Measurements from ENCODE around the gene ALPK1. TPM values are rescaled to one million over a fixed set of nuclear protein-coding genes. Genes with fewer than 3 reads are reported as not detected.

The ALPK1 gene
- total RNA-seq, 2 experiments from 2014 or later, result 14.0 to 14.7 TPM

- no peaks in the 10 kb centered on the region for H3K27me3 Mint-ChIP-seq
- H3K36me3 Mint-ChIP-seq, result peaks cover 3% of the 10 kb centered on the region
- DNase-seq, result no peak
- H3K27ac Mint-ChIP-seq, result no peak overlapping the region
- peaks cover 7% of the 10 kb centered on the region for H3K9me3 Mint-ChIP-seq
- H3K4me3 Mint-ChIP-seq, result no peak overlapping the region
- no peaks in the 10 kb centered on the region for H3K4me1 Mint-ChIP-seq
These were observed 73.3 kb downstream of the ALPK1 start for GRCh38 chr4:112370466-112370865.

- DNase-seq, result no peak
- H3K4me3 Mint-ChIP-seq, result no peak overlapping the region
- H3K36me3 Mint-ChIP-seq, result peaks cover 4% of the 10 kb centered on the region
- no peaks in the 10 kb centered on the region for H3K4me1 Mint-ChIP-seq
- peaks cover 6% of the 10 kb centered on the region for H3K9me3 Mint-ChIP-seq
- H3K27me3 Mint-ChIP-seq, result no peaks in the 10 kb centered on the region
- no peak overlapping the region for H3K27ac Mint-ChIP-seq
These were observed 74.2 kb downstream of the ALPK1 start for GRCh38 chr4:112371361-112371760.

- no peak overlapping the region for H3K27ac Mint-ChIP-seq
- peaks cover 13% of the 10 kb centered on the region for H3K36me3 Mint-ChIP-seq
- H3K4me1 Mint-ChIP-seq, result no peaks in the 10 kb centered on the region
- DNase-seq, result no peak
- H3K4me3 Mint-ChIP-seq, result no peak overlapping the region
- no peaks in the 10 kb centered on the region for H3K9me3 Mint-ChIP-seq
- H3K27me3 Mint-ChIP-seq, result no peaks in the 10 kb centered on the region
These were observed 77.7 kb downstream of the ALPK1 start for GRCh38 chr4:112374850-112375249.

GRCh38 chr4:112377171-112377570, 80.0 kb downstream of the ALPK1 start:
- Mint-ChIP-seq H3K27ac (no peak overlapping the region), H3K4me1 (no peaks in the 10 kb centered on the region), H3K4me3 (no peak overlapping the region), H3K9me3 (no peaks in the 10 kb centered on the region), H3K27me3 (no peaks in the 10 kb centered on the region), H3K36me3 (peaks cover 13% of the 10 kb centered on the region)
- DNase-seq, result no peak

- H3K9me3 Mint-ChIP-seq, result no peaks in the 10 kb centered on the region
- H3K27me3 Mint-ChIP-seq, result no peaks in the 10 kb centered on the region
- peaks cover 16% of the 10 kb centered on the region for H3K36me3 Mint-ChIP-seq
- no peak overlapping the region for H3K27ac Mint-ChIP-seq
- no peak for DNase-seq
- no peak overlapping the region for H3K4me3 Mint-ChIP-seq
- no peaks in the 10 kb centered on the region for H3K4me1 Mint-ChIP-seq
These were observed 80.5 kb downstream of the ALPK1 start for GRCh38 chr4:112377594-112378242.

- H3K36me3 Mint-ChIP-seq, result peaks cover 16% of the 10 kb centered on the region
- H3K27me3 Mint-ChIP-seq, result no peaks in the 10 kb centered on the region
- H3K4me1 Mint-ChIP-seq, result no peaks in the 10 kb centered on the region
- H3K27ac Mint-ChIP-seq, result no peak overlapping the region
- H3K4me3 Mint-ChIP-seq, result no peak overlapping the region
- DNase-seq, result no peak
- no peaks in the 10 kb centered on the region for H3K9me3 Mint-ChIP-seq
These were observed 81.1 kb downstream of the ALPK1 start for GRCh38 chr4:112378243-112378620.

GRCh38 chr4:112378858-112379257, 81.7 kb downstream of the ALPK1 start:
- H3K36me3 Mint-ChIP-seq, result peaks cover 16% of the 10 kb centered on the region
- H3K4me1 Mint-ChIP-seq, result no peaks in the 10 kb centered on the region
- no peaks in the 10 kb centered on the region for H3K27me3 Mint-ChIP-seq
- no peak overlapping the region for H3K4me3 Mint-ChIP-seq
- H3K9me3 Mint-ChIP-seq, result no peaks in the 10 kb centered on the region
- no peak overlapping the region for H3K27ac Mint-ChIP-seq
- no peak for DNase-seq

GRCh38 chr4:112379306-112379705, 82.1 kb downstream of the ALPK1 start:
- Mint-ChIP-seq H3K27ac (no peak overlapping the region), H3K4me3 (no peak overlapping the region), H3K4me1 (no peaks in the 10 kb centered on the region), H3K27me3 (no peaks in the 10 kb centered on the region), H3K36me3 (peaks cover 16% of the 10 kb centered on the region), H3K9me3 (no peaks in the 10 kb centered on the region)
- DNase-seq, result no peak

- no peak overlapping the region for H3K27ac Mint-ChIP-seq
- no peaks in the 10 kb centered on the region for H3K4me1 Mint-ChIP-seq
- no peaks in the 10 kb centered on the region for H3K9me3 Mint-ChIP-seq
- H3K4me3 Mint-ChIP-seq, result no peak overlapping the region
- no peaks in the 10 kb centered on the region for H3K27me3 Mint-ChIP-seq
- peaks cover 13% of the 10 kb centered on the region for H3K36me3 Mint-ChIP-seq
- no peak for DNase-seq
These were observed 85.0 kb downstream of the ALPK1 start for GRCh38 chr4:112381996-112382692.

GRCh38 chr4:112386071-112386470, 88.9 kb downstream of the ALPK1 start:
- no peak overlapping the region for H3K27ac Mint-ChIP-seq
- no peak overlapping the region for H3K4me3 Mint-ChIP-seq
- no peak for DNase-seq
- H3K9me3 Mint-ChIP-seq, result no peaks in the 10 kb centered on the region
- no peaks in the 10 kb centered on the region for H3K4me1 Mint-ChIP-seq
- peaks cover 7% of the 10 kb centered on the region for H3K36me3 Mint-ChIP-seq
- H3K27me3 Mint-ChIP-seq, result no peaks in the 10 kb centered on the region

- H3K4me1 Mint-ChIP-seq, result no peaks in the 10 kb centered on the region
- H3K36me3 Mint-ChIP-seq, result peaks cover 11% of the 10 kb centered on the region
- H3K27me3 Mint-ChIP-seq, result no peaks in the 10 kb centered on the region
- H3K4me3 Mint-ChIP-seq, result no peak overlapping the region
- no peak for DNase-seq
- H3K9me3 Mint-ChIP-seq, result no peaks in the 10 kb centered on the region
- no peak overlapping the region for H3K27ac Mint-ChIP-seq
These were observed 104.9 kb downstream of the ALPK1 start for GRCh38 chr4:112402098-112402497.

GRCh38 chr4:112403101-112403945, 106.2 kb downstream of the ALPK1 start:
- no peaks in the 10 kb centered on the region for H3K4me1 Mint-ChIP-seq

GRCh38 chr4:112410364-112410763, 113.2 kb downstream of the ALPK1 start:
- no peak overlapping the region for H3K27ac Mint-ChIP-seq
- no peaks in the 10 kb centered on the region for H3K9me3 Mint-ChIP-seq
- H3K36me3 Mint-ChIP-seq, result peaks cover 15% of the 10 kb centered on the region
- no peaks in the 10 kb centered on the region for H3K4me1 Mint-ChIP-seq
- H3K4me3 Mint-ChIP-seq, result no peak overlapping the region
- DNase-seq, result no peak
- H3K27me3 Mint-ChIP-seq, result no peaks in the 10 kb centered on the region

More at GRCh38 chr4:112403101-112403945, 106.2 kb downstream of the ALPK1 start:
- no peak overlapping the region for H3K27ac Mint-ChIP-seq
- H3K27me3 Mint-ChIP-seq, result no peaks in the 10 kb centered on the region
- peaks cover 9% of the 10 kb centered on the region for H3K36me3 Mint-ChIP-seq
- H3K4me3 Mint-ChIP-seq, result no peak overlapping the region
- DNase-seq, result no peak
- H3K9me3 Mint-ChIP-seq, result no peaks in the 10 kb centered on the region

GRCh38 chr4:112410804-112411203, 113.6 kb downstream of the ALPK1 start:
- Mint-ChIP-seq H3K27me3 (no peaks in the 10 kb centered on the region), H3K27ac (no peak overlapping the region), H3K9me3 (no peaks in the 10 kb centered on the region), H3K4me3 (no peak overlapping the region), H3K36me3 (peaks cover 15% of the 10 kb centered on the region), H3K4me1 (no peaks in the 10 kb centered on the region)
- no peak for DNase-seq

GRCh38 chr4:112411781-112412550, 114.8 kb downstream of the ALPK1 start:
- peaks cover 3% of the 10 kb centered on the region for H3K9me3 Mint-ChIP-seq
- H3K27me3 Mint-ChIP-seq, result no peaks in the 10 kb centered on the region
- no peak overlapping the region for H3K27ac Mint-ChIP-seq
- H3K4me1 Mint-ChIP-seq, result no peaks in the 10 kb centered on the region
- H3K4me3 Mint-ChIP-seq, result no peak overlapping the region
- H3K36me3 Mint-ChIP-seq, result peaks cover 23% of the 10 kb centered on the region
- DNase-seq, result no peak

Data from activated naive CD8-positive, alpha-beta T cell treated with anti-CD3 and anti-CD28 coated beads for 36 hours (primary cell).